ENCODE results near the gene TCF23. TPM values are rescaled to one million over a fixed set of nuclear protein-coding genes. Genes with fewer than 3 reads are reported as not detected.

TCF23 gene
- total and polyA plus RNA-seq, 2 of the 4 experiments (the other 2 are of a cell fraction): not detected

- dilution Hi-C loops (cut with HindIII; ENCODE audit: low sequenced_read_pairs, unreplicated experiment): no loop called here
Measured at GRCh38 chr2:27202854-27203253, 54.0 kb downstream of the TCF23 start.

More at GRCh38 chr2:27202854-27203253, 54.0 kb downstream of the TCF23 start:
- Histone ChIP-seq H4K91ac (ENCODE audit: insufficient read depth, low read depth, low read length) (no peak overlapping the region), H3K4me1 (ENCODE audit: control insufficient read depth, insufficient read depth, low read length) (no peaks in the 10 kb centered on the region), H2AK5ac (ENCODE audit: low read depth, low read length) (no peak overlapping the region), H4K5ac (ENCODE audit: low read depth, low read length) (no peak overlapping the region), H3K9me1 (ENCODE audit: insufficient read depth, low read length) (no peaks in the 10 kb centered on the region; the same call in 1 of the 2 replicates), H3K36me3 (ENCODE audit: control insufficient read depth, insufficient read depth, low read length) (peaks cover 56% of the 10 kb centered on the region), H3K4ac (ENCODE audit: low read depth, low read length) (no peak overlapping the region), H2BK120ac (ENCODE audit: low read depth, low read length) (no peak overlapping the region), H2BK15ac (ENCODE audit: low read depth, low read length) (no peak overlapping the region), H3K14ac (replicated peaks; ENCODE audit: low read depth, low read length) (no peak overlapping the region), H3K23ac (ENCODE audit: low read depth, low read length) (no peak overlapping the region), H3K9ac (ENCODE audit: low read depth, low read length) (no peak overlapping the region), H3K79me1 (ENCODE audit: low read depth in 1 of 2, low read length in 2 of 2) (peaks cover 0 to 3% of the 10 kb centered on the region in 2 experiments; a peak in 1 of 4 replicates), H3K18ac (ENCODE audit: low read depth, low read length) (no peak overlapping the region), H4K8ac (ENCODE audit: low read depth in 2 of 2, low read length in 2 of 2) (no peak overlapping the region), H4K20me1 (ENCODE audit: insufficient read depth, low read length) (no peaks in the 10 kb centered on the region; the same call in 1 of the 2 replicates), H3K27me3 (ENCODE audit: control insufficient read depth, insufficient read depth, low read length) (no peaks in the 10 kb centered on the region), H3K56ac (ENCODE audit: extremely low read depth, insufficient read depth, low read length) (no peak overlapping the region), H2AFZ (replicated peaks; ENCODE audit: low read length, poor library complexity) (no peak overlapping the region), H2BK5ac (ENCODE audit: low read depth, low read length, poor library complexity, severe bottlenecking) (no peak overlapping the region), H3K27ac (ENCODE audit: insufficient read depth, low read length) (no peak overlapping the region), H3K4me3 (ENCODE audit: insufficient read depth, low read depth, low read length) (no peak overlapping the region), H3K9me3 (ENCODE audit: control insufficient read depth, insufficient read depth, low read length) (no peaks in the 10 kb centered on the region), H2AK9ac (replicated peaks; ENCODE audit: low read depth, low read length, poor library complexity) (no peak overlapping the region), H2BK20ac (ENCODE audit: low read depth, low read length) (no peak overlapping the region), H3K4me2 (ENCODE audit: low read depth, low read length) (no peak overlapping the region)
- TF ChIP-seq CHD1 (IDR thresholded peaks at IDR 0.05; ENCODE audit: low read depth, low read length) (no peak), CTCF (conservative IDR thresholded peaks at IDR 0.05; ENCODE audit: low read depth, low read length) (no peak), RAD21 (IDR thresholded peaks at IDR 0.05; ENCODE audit: low read length) (no peak), FOS (IDR thresholded peaks at IDR 0.05; ENCODE audit: low read depth, low read length) (no peak), MAFK (IDR thresholded peaks at IDR 0.05; ENCODE audit: low read depth, low read length) (no peak), SMC3 (IDR thresholded peaks at IDR 0.05; ENCODE audit: low read depth, low read length) (no peak), CEBPB (IDR thresholded peaks at IDR 0.05; ENCODE audit: low read depth, low read length) (no peak), POLR2A (IDR thresholded peaks at IDR 0.05; ENCODE audit: low read depth, low read length) (no peak), NFE2L2 (IDR thresholded peaks at IDR 0.05; ENCODE audit: low read depth, low read length) (no peak), MAZ (IDR thresholded peaks at IDR 0.05; ENCODE audit: borderline replicate concordance, low read depth, low read length) (no peak), RCOR1 (IDR thresholded peaks at IDR 0.05; ENCODE audit: insufficient replicate concordance, low read length) (no peak), BHLHE40 (IDR thresholded peaks at IDR 0.05; ENCODE audit: low read depth, low read length) (no peak)
- TF ChIP-seq, protein P1, sequence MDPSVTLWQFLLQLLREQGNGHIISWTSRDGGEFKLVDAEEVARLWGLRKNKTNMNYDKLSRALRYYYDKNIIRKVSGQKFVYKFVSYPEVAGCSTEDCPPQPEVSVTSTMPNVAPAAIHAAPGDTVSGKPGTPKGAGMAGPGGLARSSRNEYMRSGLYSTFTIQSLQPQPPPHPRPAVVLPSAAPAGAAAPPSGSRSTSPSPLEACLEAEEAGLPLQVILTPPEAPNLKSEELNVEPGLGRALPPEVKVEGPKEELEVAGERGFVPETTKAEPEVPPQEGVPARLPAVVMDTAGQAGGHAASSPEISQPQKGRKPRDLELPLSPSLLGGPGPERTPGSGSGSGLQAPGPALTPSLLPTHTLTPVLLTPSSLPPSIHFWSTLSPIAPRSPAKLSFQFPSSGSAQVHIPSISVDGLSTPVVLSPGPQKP (IDR thresholded peaks at IDR 0.05; ENCODE audit: borderline replicate concordance, low read depth, low read length): no peak
- intact Hi-C loops (cut with micrococcal nuclease) (no loop called here), in situ Hi-C loops (cut with MboI; ENCODE audit: low sequenced_read_pairs) (no loop called here)
- no CpG with 5 or more reads among the region's 2 CpGs for WGBS, 2 experiments (ENCODE audit: extremely low coverage in 2 of 2, insufficient read length in 1 of 2)
- POLR2A ChIA-PET (ENCODE audit: unreplicated experiment): interaction anchor here (0.6 kb wide), 1 partner anchor 8 kb away, joined by 4 read pairs; no protein-coding TSS in a partner anchor
- no TSS peak for BruUV-seq (replicated peaks)
- no peak for ATAC-seq (ENCODE audit: low read depth)
- CTCF ChIA-PET: no interaction called here
- peak; percentile 22 for DNase-seq
